ENCODE results near the gene SMC3.
"Not testable (repeated sequence)": the region's sequence is repeated elsewhere in the genome, so short reads cannot be mapped to it uniquely, and the experiment has no call there.

SMC3 gene

DNA sequence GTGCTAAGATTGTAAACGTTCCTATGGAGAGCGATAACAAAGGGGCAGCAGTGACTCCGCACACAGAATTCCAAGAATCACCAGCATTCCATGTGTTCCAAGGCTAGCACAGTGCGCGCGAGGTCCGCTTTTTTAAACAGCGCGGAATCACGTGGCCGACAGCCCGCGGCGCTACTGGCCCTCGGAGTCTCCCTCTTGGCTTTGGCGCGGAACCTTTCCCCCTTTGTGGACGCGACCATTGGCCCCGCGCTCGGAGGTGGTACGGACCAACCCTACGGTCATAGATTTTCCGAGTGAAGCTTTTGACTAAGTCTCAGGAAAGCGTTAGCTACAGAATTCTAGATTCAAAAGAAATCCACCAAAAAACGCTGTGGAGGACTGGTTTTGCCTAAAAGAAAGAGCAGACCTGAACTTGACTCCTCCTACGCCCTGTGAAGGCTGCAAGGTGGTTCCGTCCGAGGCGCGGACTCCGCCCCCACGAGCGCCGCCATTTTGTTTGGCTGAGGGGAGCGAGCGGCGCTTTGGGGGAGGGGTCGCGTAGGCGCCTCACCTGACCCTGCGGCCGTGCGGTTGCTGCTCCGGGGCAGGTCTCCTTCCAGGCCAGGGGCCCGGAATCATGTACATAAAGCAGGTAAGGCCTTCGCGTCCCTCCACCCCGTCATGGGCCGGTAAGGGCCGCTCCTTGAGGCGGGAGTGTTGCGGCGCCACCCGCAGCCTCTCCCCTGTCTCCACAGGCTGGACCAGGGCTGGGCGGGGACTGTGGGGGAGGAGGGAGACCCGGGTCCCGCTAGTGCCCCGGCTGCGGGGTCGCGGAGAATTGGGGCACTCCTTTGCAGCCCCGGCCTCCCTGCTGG lies at the start of gene SMC3:
SMC3 (plus strand) TSS at position 495 of the 854 bp plus-strand sequence; CDS start at position 617, 122 bp downstream.
- peak; percentile 94 for DNase-seq (ENCODE audit: low spot score)

GRCh38 chr10:110522365-110522988 lies 45.0 kb upstream of the SMC3 start:
- DNase-seq (ENCODE audit: low spot score), result no peak

- DNase-seq (ENCODE audit: low spot score), result no peak
These were observed 43.8 kb upstream of the SMC3 start for GRCh38 chr10:110523736-110524135.

DNA sequence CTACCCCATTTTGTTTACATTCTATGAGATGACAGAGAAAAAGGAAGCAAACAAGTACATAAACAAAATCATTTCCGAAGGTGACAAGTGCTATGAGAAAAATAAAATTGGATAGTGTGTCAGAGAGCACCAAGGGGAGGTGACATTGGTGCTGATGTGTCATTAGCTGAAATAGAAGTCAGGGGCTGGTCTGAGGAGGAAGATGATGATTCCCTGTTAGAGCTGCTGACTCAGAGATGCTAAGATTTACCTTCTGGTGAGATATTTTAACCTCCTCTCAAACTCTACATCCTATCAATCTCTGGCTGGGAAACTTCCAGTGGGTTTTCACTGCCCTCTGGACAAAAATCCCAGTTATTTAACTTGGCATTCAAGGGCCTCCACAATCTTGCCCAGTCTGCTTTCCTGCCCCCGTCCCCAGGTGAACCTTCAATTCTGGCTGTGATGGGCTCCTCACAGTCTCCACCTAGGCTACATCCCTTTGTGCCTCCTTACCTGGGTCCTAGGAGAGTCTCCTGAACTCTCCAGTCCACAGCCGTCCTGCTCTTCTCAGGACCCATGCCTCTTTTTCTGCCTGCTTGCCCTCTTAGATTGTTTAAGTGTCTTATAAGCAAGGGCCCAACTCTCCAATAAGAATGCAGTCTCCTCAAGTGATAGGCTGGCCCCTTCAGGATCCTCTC lies 43.2 kb upstream of the SMC3 start:
- no peak for DNase-seq (ENCODE audit: low spot score)

DNA sequence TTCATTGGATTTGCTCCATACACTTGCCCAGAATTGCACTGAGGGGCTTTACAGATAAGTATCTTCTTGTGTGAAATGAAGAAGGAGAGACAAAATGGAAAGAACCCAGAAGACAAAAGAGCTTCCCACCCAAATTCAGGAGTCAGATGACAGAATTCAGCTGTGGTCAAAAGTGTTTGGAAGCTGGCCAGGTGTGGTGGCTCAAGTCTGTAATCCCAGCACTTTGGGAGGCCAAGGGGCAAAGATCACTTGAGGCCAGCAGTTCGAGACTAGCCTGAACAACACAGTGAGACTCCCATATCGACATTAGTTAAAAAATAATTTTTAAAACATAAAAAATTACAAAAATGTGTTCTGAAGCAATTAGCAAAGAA lies 42.6 kb upstream of the SMC3 start:
- no peak for DNase-seq (ENCODE audit: low spot score)

- no peak for DNase-seq (ENCODE audit: low spot score)
These were observed 41.9 kb upstream of the SMC3 start for GRCh38 chr10:110525349-110526260.

DNA sequence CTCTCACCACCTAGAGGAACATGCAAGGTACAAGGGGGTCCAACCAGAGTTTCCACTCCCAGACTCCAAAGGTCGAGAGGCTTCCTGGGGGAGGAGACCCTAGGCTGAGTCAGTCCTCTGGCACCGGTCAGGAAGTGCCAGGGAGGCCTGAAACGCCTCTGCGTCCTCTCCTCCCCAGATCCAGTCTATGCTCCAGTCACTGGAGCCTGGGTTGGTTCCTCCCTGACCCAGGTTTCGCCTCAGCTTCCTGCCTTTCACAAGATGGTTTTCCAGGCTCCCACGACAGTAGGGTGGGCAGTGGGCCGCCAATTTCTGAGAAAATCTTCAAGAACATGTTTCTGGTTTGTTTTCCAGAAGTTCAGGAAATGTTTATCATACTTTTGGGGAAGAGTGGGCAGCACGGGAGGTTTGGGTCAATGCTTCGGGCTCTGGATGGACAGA lies 39.7 kb upstream of the SMC3 start:
- DNase-seq (ENCODE audit: low spot score), result no peak

GRCh38 chr10:110528224-110528996 lies 39.1 kb upstream of the SMC3 start:
- no peak for DNase-seq (ENCODE audit: low spot score)

- DNase-seq (ENCODE audit: low spot score), result not testable (repeated sequence)
These were observed 38.4 kb upstream of the SMC3 start for GRCh38 chr10:110528997-110529524.

GRCh38 chr10:110529596-110530011 lies 37.9 kb upstream of the SMC3 start:
- DNase-seq (ENCODE audit: low spot score), result no peak

DNA sequence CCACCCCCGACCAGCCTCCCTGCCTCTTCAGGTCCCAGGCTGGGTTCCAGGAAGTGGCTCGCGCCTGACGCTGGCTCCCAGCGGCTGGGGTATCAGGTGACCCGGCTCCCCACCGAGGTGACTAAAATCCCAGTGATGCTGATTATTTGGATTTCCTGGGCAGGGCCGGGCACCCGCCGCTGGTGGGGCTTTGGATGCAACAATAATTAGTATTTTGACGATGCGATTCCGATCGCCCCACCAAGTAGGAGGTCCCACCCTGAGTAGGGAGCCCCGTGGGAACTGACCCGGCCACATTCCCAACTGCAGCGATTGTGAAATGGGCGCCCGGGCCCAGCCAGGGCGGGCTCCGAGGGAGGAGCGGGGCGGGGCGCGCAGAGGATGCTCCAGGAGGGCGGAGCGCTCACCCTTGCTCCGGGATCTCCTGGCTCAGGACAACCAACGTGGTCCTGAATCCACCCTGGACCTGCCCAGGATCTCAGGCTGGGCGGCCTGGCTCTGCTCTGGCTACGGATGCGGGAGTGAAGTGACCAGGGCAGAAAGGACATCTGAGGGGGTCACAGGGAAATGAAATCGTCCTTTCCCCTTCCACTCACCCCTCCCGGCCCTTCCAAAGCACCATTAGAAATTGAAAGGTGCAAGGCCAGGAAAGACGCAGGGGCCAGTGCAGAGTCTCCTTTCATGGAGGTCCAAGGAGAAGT lies 37.2 kb upstream of the SMC3 start:
- no peak for DNase-seq (ENCODE audit: low spot score)

DNA sequence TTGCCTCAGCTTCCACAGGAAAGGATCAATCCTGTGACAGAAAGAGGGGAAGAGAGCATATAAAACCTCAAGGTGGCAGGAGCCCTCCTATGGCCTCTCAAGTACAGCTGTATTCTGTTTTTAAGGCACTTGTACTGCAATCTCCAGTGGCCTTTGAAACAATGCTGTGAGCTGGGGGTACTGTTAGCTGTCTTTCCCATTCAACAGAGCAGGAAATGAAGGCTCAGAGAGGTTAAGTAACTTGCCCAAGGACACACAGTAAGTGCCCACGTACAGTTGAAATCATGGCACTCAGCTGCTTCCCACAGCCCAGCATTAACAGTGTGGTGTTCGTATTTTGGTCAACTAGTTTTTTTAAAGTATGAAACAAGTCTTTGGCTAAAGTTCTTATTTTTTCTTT lies 35.8 kb upstream of the SMC3 start:
- DNase-seq (ENCODE audit: low spot score), result no peak

DNA sequence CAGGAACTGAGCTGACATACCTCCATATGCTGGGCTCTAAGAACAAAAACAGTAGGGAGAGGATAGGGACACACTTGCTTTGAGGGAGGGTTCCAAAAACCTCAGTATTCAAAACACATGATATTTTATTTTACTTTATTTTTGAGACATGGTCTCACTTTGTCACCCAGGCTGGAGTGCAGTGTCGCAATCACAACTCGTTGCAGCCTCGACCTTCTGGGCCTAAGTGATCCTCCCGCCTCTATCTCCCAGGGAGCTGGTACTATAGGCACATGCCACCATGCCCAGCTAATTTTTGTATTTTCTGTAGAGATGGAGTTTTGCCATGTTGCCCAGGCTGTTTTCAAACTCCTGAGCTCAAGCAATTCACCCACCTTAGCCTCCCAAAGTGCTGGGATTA lies 34.9 kb upstream of the SMC3 start:
- not testable (repeated sequence) for DNase-seq (ENCODE audit: low spot score)

- no peak for DNase-seq (ENCODE audit: low spot score)
These were observed 34.3 kb upstream of the SMC3 start for GRCh38 chr10:110533149-110533548.

- DNase-seq (ENCODE audit: low spot score), result no peak
These were observed 32.9 kb upstream of the SMC3 start for GRCh38 chr10:110534571-110534970.

GRCh38 chr10:110535958-110536891 lies 31.3 kb upstream of the SMC3 start:
- no peak for DNase-seq (ENCODE audit: low spot score)

- DNase-seq (ENCODE audit: low spot score), result no peak
These were observed 28.4 kb upstream of the SMC3 start for GRCh38 chr10:110539091-110539490.

DNA sequence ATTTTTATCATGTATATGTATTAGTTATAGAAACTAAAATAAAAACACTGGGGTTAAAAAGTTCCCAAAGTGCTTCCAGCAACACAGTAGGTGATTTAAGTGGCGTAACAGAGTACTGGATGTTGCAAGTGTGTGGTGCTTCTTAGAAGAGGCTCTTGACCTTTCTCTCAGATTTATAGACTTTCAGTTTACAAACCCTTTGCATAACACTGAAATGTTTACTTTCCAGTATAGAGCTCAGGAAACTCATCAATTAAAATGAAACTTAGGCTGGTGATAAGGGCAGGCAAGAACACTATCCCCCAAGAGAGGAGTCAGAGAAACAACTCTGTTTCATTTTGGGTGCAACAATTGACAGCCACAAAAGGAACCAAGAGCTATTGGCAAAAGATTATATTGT lies 27.5 kb upstream of the SMC3 start:
- no peak for DNase-seq (ENCODE audit: low spot score)

DNA sequence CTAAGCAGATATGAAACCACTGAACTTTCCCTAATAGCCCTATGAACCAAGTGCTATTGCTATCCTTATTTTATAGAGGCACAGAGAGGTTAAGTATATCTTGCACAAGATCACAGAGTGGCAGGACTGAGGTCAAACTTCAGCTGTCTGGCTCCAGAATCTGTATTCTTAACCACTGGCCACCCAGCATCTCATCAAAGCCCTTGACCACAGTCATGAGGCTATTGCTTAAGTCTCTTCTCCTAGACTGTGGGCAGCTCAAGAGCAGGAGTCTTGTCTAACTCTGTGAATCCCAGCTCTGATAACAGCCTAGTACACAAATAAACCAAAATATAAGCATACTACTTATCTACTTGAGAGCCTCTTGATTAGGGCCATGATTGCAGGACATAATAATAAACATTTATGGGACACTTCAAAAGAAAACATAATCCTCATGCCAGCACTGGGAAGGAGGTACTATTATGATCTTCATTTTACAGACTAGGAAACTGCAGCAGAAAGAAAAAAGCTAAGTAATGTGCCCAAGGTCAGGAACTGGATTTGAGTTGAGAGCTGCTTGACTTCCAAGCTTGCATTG lies 22.4 kb upstream of the SMC3 start:
- no peak for DNase-seq (ENCODE audit: low spot score)

Measured in Ammon's horn (tissue), 1 donor.